GM15510 (cell line): ENCODE measurements around the gene CNOT2.

Experiments
- POLR2A ChIP-seq: IDR thresholded peaks from 3 replicates; pipeline ENCODE4 v1.6.1; 2011; ENCODE audit warnings: borderline replicate concordance; ENCODE audit not compliant: insufficient read length; ENCODE audit errors: extremely low read depth

The CNOT2 gene

GRCh38 chr12:70364695-70365397 lies 121.6 kb downstream of the CNOT2 start:
- TF ChIP-seq POLR2A, result no peak

- no peak for TF ChIP-seq POLR2A
Measured at GRCh38 chr12:70365398-70365647, 122.1 kb downstream of the CNOT2 start.

DNA sequence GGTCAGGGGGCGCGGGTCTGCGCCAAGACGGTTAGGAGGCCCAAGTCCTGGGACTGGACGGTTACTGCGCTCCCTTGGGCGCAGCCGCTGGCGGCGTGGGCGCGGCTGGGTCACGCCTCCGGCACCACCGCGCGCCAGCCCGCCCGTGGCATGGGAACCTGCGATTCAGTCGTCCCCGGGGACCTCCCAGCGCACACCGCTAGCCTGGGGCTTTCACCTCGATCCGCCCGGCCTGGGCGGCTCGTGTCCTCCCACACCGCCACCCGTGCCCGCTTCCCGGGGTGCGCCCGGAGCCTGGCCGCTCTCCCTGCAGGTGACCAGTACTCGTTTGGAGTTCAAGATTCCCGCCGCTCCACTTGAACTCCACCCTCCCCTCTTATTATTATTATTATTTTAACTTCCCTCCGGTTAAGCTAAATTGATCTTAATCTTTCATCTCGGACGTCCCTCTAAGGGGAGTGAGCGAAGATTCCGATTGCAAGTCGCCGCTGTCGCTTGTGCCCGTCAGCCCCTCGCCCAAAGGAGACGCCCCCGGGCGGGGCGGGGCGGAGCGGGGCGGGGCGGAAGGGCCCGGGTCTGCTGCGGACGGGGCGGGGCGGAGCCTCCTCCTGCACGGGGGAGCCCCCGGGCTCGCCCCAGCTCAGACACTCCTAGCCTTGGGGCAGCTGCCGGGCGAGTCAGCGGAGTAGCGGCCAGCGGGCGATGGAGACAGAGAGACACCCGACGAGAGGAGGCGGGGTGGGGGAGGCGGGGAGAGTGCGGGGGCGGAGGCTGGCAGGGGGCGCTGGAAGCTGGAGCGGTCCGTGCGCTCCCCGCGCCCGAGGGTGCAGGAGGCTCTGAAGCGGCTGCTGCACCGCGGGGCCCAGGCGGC lies 122.7 kb downstream of the CNOT2 start, which contains the start of gene KCNMB4:
Gene KCNMB4, plus strand, starts transcription at position 643 of the 871 bp plus-strand sequence. CDS start 445 bp downstream, outside the sequence.
- TF ChIP-seq POLR2A, result no peak

DNA sequence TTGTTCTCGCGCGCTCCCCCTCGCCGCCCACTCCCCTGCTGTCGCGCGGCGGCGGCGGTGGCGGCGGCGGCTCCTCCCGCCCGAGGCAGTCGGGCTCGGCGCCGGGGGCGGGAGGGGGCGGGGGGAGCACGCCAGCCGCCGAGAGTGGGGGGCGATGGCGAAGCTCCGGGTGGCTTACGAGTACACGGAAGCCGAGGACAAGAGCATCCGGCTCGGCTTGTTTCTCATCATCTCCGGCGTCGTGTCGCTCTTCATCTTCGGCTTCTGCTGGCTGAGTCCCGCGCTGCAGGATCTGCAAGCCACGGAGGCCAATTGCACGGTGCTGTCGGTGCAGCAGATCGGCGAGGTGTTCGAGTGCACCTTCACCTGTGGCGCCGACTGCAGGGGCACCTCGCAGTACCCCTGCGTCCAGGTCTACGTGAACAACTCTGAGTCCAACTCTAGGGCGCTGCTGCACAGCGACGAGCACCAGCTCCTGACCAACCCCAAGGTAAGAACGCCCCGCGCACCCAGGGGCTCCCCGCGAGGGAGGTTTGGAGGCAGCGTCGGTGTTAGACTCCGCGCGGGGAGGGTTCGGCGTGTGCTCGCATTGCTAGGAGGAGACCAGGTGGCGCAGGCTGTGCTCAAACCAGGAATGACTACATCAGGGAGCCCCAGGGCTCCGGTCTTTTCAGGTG lies 123.5 kb downstream of the CNOT2 start:
- no peak for TF ChIP-seq POLR2A

- no peak for TF ChIP-seq POLR2A
Measured at GRCh38 chr12:70367258-70368141, 124.3 kb downstream of the CNOT2 start.

- no peak for TF ChIP-seq POLR2A
Measured at GRCh38 chr12:70372881-70373280, 129.6 kb downstream of the CNOT2 start.

GRCh38 chr12:70379846-70380245 lies 136.6 kb downstream of the CNOT2 start:
- no peak for TF ChIP-seq POLR2A

DNA sequence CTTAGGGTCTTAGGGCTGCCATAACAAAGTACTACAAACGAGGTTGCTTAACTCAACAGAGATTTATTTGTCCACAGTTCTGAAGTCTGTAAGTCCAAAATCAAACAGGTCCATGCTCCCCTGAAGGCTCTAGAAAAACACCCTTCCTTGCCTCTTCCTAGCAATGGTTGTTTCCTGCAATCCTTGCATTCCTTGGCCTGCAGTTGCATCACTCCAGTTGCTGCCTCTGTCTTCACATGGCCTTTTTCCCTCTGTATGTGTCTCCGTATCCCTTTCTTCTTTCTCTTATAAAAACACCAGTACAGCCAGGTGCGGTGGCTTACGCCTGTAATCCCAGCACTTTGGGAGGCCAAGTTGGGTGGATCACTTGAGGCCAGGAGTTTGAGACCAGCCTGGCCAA lies 140.3 kb downstream of the CNOT2 start:
- no peak for TF ChIP-seq POLR2A

DNA sequence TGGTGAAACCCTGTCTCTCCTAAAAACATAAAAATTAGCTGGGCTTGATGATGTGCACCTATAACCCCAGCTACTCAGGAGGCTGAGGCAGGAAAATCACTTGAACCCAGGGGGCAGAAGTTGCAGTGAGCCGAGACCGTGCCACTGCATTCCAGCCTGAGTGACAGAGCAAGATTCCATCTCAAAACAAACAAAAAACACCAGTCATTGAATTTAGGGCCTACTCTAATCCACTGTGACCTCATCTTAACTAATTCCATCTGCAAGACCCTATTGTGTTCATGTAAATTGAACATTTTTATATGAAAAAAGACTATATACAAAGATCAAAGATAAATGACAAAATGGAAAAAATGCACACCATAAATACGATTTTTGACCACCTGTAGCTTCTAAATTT lies 140.7 kb downstream of the CNOT2 start:
- no peak for TF ChIP-seq POLR2A

DNA sequence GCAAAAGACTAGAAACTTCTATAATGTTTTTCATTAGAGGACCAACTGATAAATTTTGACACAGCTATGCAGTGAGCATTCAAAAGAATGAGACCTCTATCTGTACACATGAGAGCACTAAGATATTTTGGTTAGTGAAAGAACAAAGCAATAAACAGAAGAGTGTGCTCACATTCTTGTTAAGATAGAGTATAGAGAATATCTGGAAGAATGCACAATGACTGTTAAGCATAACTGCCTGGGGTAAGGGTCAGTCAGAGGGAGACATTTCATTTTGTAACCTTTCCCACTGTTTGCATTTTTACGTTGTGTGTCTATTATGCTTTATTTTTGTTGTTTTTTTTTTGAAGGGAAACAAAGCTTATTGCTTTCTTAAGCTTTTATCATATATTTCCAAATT lies 143.5 kb downstream of the CNOT2 start:
- TF ChIP-seq POLR2A, result no peak

DNA sequence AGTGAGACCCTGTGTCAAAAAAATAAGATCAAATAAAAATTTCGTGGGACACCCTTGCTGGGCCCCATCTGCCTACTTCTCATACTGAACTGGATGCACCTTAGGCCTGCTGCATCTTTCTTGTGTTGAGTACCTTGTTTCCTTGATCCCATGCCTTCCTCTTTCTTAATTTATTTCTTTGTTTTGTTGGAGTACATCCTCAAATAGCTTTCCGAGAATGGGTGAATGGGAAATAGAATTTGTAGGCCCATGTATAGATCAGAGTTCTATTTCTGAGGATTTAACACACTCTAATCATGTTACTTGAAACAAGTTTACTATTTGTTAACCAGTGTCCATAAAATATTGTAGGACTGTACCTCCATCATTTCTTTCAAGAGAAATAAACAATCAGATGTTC lies 146.4 kb downstream of the CNOT2 start:
- TF ChIP-seq POLR2A, result no peak

- no peak for TF ChIP-seq POLR2A
Measured at GRCh38 chr12:70393787-70394499, 150.7 kb downstream of the CNOT2 start.

DNA sequence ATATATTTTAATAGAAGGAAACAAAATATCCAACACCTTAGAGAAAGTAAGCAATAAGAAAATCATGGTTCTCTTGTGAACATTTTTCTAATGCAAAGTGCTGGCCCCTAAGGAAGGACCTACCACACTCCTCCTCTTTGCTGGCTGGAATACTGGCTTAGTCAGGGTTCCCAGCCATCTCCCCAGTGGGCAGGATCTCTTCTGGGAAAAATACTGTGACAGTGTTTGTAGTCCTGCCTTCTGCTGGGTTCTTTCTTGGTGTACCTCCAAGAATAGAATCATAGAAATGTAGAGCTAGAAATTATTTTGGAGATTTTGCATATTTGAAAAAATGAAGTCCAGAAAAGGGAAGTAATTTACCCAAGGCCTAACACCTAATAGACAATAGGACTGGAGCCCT lies 154.8 kb downstream of the CNOT2 start:
- no peak for TF ChIP-seq POLR2A

DNA sequence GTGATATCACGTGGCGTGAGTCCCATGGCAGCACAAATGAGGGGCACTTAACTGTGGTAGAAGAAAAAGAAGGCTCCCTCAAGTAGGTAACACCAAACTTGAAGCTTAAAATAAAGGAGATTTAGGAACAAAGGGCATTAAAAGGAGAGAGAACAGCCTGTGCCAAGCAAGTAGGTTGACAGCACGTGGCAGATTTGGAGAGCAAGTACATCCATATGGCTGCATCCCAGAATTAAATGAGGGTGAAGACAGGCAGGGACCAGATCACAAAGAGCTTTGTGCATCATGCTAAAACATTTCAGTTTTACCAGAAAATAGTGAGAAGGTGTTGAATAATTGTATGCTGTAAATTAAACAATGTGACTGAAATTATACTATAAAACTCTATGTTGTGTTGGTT lies 155.6 kb downstream of the CNOT2 start:
- no peak for TF ChIP-seq POLR2A
